ENCODE data around the gene CPN1. TPM values are rescaled to one million over a fixed set of nuclear protein-coding genes. Genes with fewer than 3 reads are reported as not detected.
"Not testable (repeated sequence)": the region's sequence is repeated elsewhere in the genome, so short reads cannot be mapped to it uniquely, and the experiment has no call there.

The CPN1 gene
- polyA plus RNA-seq (ENCODE audit: low read depth in 6 of 6) = not detected

DNA sequence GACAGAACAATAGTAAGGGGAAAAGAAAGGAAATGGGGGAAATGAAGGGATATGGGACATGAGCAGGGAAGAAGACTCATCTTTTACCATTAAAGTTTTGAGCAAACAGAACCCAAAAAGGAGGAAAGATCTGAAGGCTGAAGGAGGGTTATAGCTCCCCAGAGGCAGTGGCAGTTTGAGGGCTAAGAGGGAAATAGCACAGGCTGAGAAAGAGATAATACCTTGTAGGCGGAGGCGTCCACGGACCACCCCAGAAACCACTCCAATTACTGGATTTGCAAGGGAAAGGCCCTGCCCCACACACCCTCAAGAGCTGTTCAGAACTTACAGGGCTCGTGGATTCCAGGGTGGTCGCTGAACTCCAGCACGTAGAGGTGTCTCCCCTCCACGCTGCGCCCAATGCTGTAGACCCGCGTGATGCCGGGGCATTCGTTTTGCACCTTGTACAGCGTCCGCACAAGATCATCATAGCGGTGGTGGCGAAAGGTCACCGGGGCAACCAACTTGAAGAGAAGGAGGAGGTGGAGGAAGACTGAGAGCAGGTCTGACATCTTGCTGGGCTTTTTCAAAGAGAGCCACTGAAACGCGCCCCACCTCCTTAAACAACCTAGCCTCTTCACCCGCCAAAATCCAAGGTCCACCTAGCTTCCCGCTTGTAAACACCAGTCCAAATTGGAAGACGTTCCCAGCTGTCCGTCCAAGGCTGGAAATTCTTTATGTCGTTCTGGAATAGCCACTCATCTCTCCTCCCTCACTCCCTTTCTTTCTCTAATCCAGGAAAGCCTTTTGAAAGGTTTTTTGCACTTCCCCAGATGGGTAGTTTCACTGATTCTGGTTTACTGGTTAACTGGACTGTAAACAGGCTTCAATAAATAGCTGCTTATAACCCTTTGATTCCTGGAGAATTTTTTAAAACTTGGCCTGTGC is at the start of gene CPN1:
Gene CPN1, minus strand, starts transcription at position 795 of the 927 bp plus-strand sequence. Its CDS starts 244 bp downstream, at position 551.
- DNase-seq (no peak), ATAC-seq (ENCODE audit: low read depth in 2 of 2) (no peak)
- H3K4me3 Mint-ChIP-seq = peak within 1 kb of the TSS in 1 of 8 donors; percentile 76
- H3K36me3 Mint-ChIP-seq = no peaks in the 10 kb centered on the region
- no peak within 1 kb of the TSS for H3K27ac Mint-ChIP-seq
- H3K9me3 Mint-ChIP-seq = no peaks in the 10 kb centered on the region
- H3K4me1 Mint-ChIP-seq = no peaks in the 10 kb centered on the region
- H3K27me3 Mint-ChIP-seq = peaks cover 36 to 48% (median 48%) of the 10 kb centered on the region in 3 donors

DNA sequence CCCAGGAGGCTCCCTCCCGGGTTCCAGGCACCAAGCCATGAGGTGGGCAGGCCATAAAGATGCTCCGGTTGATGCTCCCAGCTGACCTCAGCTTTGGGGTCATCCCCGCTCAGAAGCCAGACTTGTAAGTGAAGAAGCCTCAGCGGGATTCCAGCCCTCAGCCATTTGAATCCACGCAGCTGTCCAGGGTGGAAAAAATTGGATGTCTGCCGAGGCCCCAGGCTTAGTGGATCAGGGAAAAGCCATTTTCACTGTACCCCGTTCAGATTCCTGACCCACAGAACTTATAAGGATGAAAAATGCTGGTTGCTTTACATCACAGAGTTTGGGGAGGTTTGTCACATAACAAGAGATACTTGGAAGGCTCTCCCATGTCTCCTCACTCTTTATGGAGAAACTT is 49.2 kb upstream of the CPN1 start:
- DNase-seq (no peak), ATAC-seq (ENCODE audit: low read depth in 2 of 2) (no peak)
- Mint-ChIP-seq H3K27me3 (peaks cover 18 to 57% (median 36%) of the 10 kb centered on the region in 3 donors), H3K36me3 (peaks cover 3 to 7% of the 10 kb centered on the region in 2 donors), H3K4me1 (no peaks in the 10 kb centered on the region), H3K9me3 (peaks cover 3 to 28% (median 20%) of the 10 kb centered on the region in 7 donors), H3K4me3 (no peak overlapping the region), H3K27ac (no peak overlapping the region)

DNA sequence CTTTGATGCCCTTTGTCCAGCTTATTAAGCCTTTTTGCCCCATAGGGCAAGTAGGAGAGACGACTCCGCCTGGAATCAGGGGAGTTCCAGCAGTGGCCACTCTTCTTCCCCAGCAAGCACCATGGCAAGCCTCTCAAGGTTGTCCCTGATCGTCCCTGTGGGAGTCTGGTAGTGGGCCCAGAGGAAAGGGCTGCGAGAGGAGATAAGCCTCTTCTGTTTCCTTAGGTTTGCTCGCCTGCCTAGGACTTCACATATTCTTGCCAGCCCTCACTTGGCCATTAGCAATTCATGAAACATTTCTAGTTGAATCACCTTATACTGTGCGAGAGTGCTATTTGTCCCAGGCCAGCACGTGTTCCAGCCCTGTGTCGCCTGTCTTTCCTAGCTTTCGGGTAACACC is 47.8 kb upstream of the CPN1 start:
- Mint-ChIP-seq H3K27me3 (peaks cover 23 to 52% (median 31%) of the 10 kb centered on the region in 3 donors), H3K9me3 (peaks cover 3 to 17% (median 9%) of the 10 kb centered on the region in 7 donors), H3K4me1 (no peaks in the 10 kb centered on the region), H3K27ac (no peak overlapping the region), H3K4me3 (no peak overlapping the region), H3K36me3 (peaks cover 3 to 7% of the 10 kb centered on the region in 2 donors)
- DNase-seq (no peak), ATAC-seq (ENCODE audit: low read depth in 2 of 2) (no peak)

DNA sequence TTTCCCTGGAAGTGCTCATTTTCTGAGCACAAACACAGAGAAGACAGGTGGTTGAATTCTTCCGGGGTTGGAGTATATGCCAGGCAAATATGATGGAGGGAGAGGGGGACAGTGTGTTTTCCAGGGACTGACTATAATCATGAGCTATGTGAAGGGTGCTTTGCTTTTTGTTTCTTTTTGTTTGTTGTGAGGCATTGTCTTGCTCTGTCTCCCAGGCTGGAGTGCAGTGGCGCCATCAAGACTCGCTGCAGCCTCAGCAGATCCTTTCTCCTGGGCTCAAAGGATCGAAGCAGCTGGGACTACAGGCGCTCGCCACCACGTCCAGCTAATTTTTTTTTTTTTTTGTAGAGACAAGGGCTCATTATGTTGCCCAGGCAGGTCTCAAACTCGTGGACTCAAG is 47.3 kb upstream of the CPN1 start:
- no peak overlapping the region for H3K4me3 Mint-ChIP-seq
- DNase-seq (no peak), ATAC-seq (ENCODE audit: low read depth in 2 of 2) (no peak)
- peaks cover 2 to 5% of the 10 kb centered on the region in 2 donors for H3K36me3 Mint-ChIP-seq
- H3K9me3 Mint-ChIP-seq = peaks cover 2 to 12% (median 5%) of the 10 kb centered on the region in 7 donors
- no peaks in the 10 kb centered on the region for H3K4me1 Mint-ChIP-seq
- peaks cover 22 to 55% (median 34%) of the 10 kb centered on the region in 3 donors for H3K27me3 Mint-ChIP-seq
- no peak overlapping the region for H3K27ac Mint-ChIP-seq

DNA sequence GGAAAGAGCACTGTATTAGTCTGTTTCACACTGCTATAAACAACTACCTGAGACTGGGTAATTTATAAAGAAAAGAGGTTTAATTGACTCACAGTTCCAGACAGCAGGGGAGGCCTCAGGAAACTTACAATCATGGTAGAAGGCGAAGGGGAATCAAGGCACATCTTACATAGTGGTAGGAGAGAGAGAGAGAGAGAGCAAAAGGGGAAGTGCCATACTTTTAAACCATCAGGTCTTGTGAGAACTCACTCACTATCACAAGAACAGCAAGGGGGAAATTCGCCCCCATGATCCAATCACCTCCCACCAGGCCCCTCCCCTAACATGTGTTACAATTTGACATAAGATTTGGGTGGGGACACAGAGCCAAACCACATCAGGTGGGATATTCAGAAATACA is 43.7 kb upstream of the CPN1 start:
- not testable (repeated sequence) for H3K9me3 Mint-ChIP-seq; ATAC-seq (ENCODE audit: low read depth in 2 of 2); H3K36me3 Mint-ChIP-seq; DNase-seq; H3K27ac Mint-ChIP-seq; H3K4me1 Mint-ChIP-seq
- Mint-ChIP-seq H3K27me3 (peaks cover 19 to 42% (median 31%) of the 10 kb centered on the region in 3 donors), H3K4me3 (peak overlapping the region in 1 of 8 donors; percentile 22)

DNA sequence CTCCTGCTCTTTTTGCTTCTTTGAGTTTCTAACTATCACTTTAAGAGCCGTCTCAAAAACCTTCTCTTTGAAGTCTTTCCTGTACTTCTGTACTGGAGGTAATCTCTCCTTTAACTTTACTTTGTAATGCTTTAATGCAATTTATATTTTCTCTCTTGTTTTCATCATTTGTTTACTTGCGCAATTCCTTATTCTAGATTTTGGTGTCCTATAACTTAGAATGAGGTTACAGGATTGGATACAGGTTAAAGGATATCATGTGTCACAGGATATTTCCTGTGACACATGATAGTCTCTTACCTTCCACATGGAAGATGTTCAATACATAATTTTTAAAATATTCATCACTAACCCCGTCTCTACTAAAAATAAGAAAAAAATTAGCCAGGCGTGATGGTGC is 42.4 kb upstream of the CPN1 start:
- ATAC-seq (ENCODE audit: low read depth in 2 of 2) (no peak), DNase-seq (no peak)
- peaks cover 0 to 4% (median 0%) of the 10 kb centered on the region in 7 donors for H3K9me3 Mint-ChIP-seq
- peaks cover 0 to 2% (median 0%) of the 10 kb centered on the region in 3 donors for H3K4me1 Mint-ChIP-seq
- peaks cover 18 to 40% (median 24%) of the 10 kb centered on the region in 3 donors for H3K27me3 Mint-ChIP-seq
- peaks cover 0 to under 1% of the 10 kb centered on the region in 2 donors for H3K36me3 Mint-ChIP-seq
- H3K27ac Mint-ChIP-seq = no peak overlapping the region
- no peak overlapping the region for H3K4me3 Mint-ChIP-seq

DNA sequence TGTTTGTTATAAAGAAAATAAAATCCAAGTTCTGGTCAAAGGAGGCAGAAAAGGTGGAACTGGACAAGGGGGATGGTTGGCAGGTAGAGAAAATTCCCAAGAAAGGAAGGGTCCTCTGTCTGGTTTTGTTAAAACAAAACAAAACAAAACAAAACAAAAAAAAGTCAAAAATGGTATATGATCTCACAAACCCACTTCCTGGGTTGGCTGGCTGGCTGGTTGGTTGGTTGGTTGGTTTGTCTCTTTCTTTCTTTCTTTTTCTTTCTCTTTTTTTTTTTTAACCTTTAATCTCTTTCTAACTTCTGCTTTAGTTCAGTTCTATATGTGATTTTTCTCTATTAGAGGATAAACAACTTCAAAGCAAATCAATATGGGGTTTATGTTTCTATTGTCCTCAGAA is 41.1 kb upstream of the CPN1 start:
- Mint-ChIP-seq H3K4me3 (no peak overlapping the region), H3K27ac (no peak overlapping the region), H3K9me3 (peaks cover 0 to 6% (median 0%) of the 10 kb centered on the region in 7 donors), H3K36me3 (peaks cover 0 to 4% of the 10 kb centered on the region in 2 donors), H3K4me1 (peaks cover 0 to 2% (median 0%) of the 10 kb centered on the region in 3 donors), H3K27me3 (peaks cover 11 to 33% (median 17%) of the 10 kb centered on the region in 3 donors)
- DNase-seq (no peak), ATAC-seq (ENCODE audit: low read depth in 2 of 2) (no peak)

DNA sequence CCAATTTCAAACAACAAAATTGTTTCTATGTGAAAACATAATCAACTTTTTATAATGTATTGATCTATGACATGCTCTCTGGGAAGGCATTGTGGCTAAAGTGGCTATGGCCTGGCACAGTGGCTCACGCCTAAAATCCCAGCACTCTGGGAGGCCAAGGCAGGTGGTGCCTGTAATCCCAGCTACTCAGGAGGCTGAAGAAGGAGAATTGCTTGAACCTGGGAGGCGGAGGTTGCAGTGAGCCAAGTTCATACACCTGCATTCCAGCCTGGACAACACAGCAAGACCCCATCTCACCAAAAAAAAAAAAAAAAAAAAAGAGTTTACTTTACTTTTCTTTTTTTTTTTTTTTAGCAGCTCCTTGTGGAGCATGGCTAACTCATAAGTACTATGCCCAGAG is 38.9 kb upstream of the CPN1 start:
- peaks cover 0 to 6% (median 0%) of the 10 kb centered on the region in 7 donors for H3K9me3 Mint-ChIP-seq
- no peak overlapping the region for H3K27ac Mint-ChIP-seq
- no peak for ATAC-seq (ENCODE audit: low read depth in 2 of 2)
- peaks cover 0 to 2% (median 0%) of the 10 kb centered on the region in 3 donors for H3K4me1 Mint-ChIP-seq
- no peak for DNase-seq
- H3K4me3 Mint-ChIP-seq = no peak overlapping the region
- H3K27me3 Mint-ChIP-seq = peaks cover 20 to 44% (median 28%) of the 10 kb centered on the region in 3 donors
- H3K36me3 Mint-ChIP-seq = peaks cover 0 to 4% of the 10 kb centered on the region in 2 donors

DNA sequence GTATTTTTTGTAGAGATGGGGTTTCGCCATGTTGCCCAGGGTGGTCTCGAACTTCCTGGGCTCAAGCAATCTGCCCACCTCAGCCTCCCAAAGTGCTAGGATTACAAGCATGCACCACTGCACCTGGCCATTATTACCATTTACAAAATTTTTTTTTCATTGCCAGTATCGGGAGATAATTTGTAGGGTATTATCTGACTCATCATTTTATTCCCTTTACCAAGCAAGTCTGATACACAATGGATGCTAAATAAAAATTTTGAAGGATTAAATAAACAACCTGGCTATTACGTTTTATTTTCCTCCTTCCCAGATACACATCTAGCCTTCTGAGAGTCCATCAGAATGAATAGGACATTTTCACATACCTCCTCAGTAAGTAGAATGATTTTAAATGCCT is 38.1 kb upstream of the CPN1 start:
- ATAC-seq (ENCODE audit: low read depth in 2 of 2) (no peak), DNase-seq (no peak)
- Mint-ChIP-seq H3K4me3 (no peak overlapping the region), H3K36me3 (peaks cover 0 to 4% of the 10 kb centered on the region in 2 donors), H3K27ac (no peak overlapping the region), H3K27me3 (peaks cover 23 to 50% (median 31%) of the 10 kb centered on the region in 3 donors), H3K9me3 (peaks cover 0 to 6% (median 0%) of the 10 kb centered on the region in 7 donors), H3K4me1 (peaks cover 0 to 2% (median 0%) of the 10 kb centered on the region in 3 donors)

DNA sequence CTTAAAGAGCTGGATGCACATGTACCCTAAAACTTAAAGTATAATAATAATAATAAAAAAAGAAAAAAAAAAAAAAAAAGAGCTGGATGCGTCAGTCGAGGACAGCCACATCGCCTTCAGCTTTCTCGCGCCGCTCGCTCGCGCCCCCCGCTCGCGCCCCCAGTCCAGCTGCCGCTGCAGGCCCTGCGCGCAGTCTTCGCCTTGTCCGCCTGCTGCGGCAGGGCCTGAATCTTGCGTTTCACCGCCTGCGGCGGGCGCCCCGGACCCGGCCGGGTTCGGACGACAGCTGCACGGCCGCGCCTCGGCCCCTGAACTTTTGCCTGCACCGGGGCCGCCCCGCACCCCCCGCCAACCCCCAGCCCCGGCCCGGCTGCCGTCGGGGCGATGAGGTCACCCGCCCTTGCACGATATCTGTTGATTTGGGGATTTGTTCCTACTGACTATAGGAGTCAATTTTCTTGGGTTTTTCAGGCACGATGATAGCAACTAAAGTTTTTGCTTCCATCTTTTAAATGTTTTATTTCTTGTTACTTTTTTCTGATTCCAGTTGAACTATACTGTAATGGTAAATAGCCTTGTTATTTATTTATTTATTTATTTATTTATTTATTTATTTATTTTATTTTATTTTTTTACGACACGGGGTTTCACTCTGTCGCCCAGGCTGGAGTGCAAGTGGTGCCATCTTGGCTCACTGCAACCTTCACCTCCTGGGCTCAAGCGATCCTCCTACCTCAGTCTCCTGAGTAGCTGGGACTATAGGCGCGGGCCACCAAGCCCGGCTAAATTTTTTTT is 33.5 kb upstream of the CPN1 start:
- H3K4me1 Mint-ChIP-seq = peaks cover 0 to 2% (median 0%) of the 10 kb centered on the region in 3 donors
- H3K4me3 Mint-ChIP-seq = no peak overlapping the region
- no peak overlapping the region for H3K27ac Mint-ChIP-seq
- H3K27me3 Mint-ChIP-seq = peaks cover 29 to 48% (median 45%) of the 10 kb centered on the region in 3 donors
- peaks cover 0 to 6% (median 0%) of the 10 kb centered on the region in 7 donors for H3K9me3 Mint-ChIP-seq
- peaks cover 0 to 4% of the 10 kb centered on the region in 2 donors for H3K36me3 Mint-ChIP-seq
- no peak for ATAC-seq (ENCODE audit: low read depth in 2 of 2)
- no peak for DNase-seq

DNA sequence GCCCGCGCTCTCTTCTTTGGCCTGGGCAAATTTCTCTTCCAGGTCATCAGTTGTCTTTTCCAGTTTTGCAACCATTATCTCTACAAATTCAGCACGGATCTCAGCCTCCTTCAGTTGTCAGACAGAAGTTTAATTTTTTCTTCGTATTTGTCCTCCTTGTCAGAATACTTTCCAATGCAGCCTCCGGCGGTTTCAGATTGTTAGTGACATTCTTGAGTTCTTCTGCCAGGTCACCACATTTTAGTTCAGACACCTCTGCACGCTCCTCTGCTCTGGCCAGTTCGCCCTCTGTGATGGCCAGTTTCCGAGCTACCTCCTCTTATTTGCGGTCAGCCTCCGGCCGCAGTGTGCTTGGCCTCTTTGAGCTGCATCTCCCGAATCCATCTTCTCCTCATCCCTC is 32.8 kb upstream of the CPN1 start:
- ATAC-seq (ENCODE audit: low read depth in 2 of 2) = no peak
- H3K4me1 Mint-ChIP-seq = peaks cover 0 to 2% (median 0%) of the 10 kb centered on the region in 3 donors
- peaks cover 0 to 6% (median 0%) of the 10 kb centered on the region in 7 donors for H3K9me3 Mint-ChIP-seq
- H3K27ac Mint-ChIP-seq = no peak overlapping the region
- peaks cover 29 to 48% (median 45%) of the 10 kb centered on the region in 3 donors for H3K27me3 Mint-ChIP-seq
- H3K36me3 Mint-ChIP-seq = peaks cover 0 to 4% of the 10 kb centered on the region in 2 donors
- H3K4me3 Mint-ChIP-seq = peak overlapping the region in 1 of 8 donors; percentile 69
- DNase-seq = no peak

DNA sequence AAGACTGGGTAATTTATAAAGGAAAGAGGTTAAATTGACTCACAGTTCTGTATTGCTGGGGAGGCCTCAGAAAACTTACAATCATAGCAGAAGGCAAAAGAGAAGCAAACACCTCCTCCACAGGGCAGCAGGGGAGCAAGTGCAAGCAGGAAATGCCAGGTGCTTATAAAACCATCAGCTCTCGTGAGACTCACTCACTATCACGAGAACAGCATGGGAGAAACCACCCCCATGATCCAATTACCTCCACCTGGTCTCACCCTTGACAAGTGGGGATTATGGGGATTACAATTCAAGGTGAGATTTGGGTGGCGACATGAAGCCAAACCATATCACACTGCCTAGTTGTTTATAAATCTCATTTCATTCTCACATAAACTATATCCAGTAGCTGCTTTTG is 28.0 kb upstream of the CPN1 start:
- Mint-ChIP-seq H3K4me3 (no peak overlapping the region), H3K27ac (no peak overlapping the region), H3K9me3 (peaks cover 0 to 6% (median 2%) of the 10 kb centered on the region in 7 donors), H3K4me1 (peaks cover 0 to 2% (median 0%) of the 10 kb centered on the region in 3 donors), H3K27me3 (peaks cover 10 to 48% (median 28%) of the 10 kb centered on the region in 3 donors), H3K36me3 (peaks cover 0 to under 1% of the 10 kb centered on the region in 2 donors)
- ATAC-seq (ENCODE audit: low read depth in 2 of 2) (no peak), DNase-seq (no peak)

DNA sequence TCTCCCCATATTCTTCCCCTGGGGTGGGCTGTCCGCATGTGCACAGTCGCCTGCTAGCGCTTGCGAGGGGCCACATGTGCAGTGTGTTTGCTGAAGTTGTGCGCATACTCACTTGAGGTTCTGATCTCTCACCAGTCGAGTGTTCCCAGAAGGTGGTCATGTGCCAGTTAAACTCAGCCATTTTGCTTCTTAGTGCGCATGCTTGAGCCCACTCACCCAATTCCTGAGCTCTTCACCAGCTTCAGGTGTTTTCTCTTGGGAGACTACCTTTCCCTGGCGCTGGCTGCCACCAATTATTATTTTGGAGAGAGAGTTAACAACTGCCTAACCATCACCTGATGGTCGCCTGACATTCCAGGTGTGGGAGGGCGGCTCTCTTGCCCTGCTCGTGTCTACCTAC is 25.2 kb upstream of the CPN1 start:
- DNase-seq (no peak), ATAC-seq (ENCODE audit: low read depth in 2 of 2) (no peak)
- Mint-ChIP-seq H3K36me3 (peaks cover 6 to 8% of the 10 kb centered on the region in 2 donors), H3K9me3 (peaks cover 2 to 18% (median 10%) of the 10 kb centered on the region in 7 donors), H3K4me3 (no peak overlapping the region), H3K27ac (no peak overlapping the region), H3K4me1 (no peaks in the 10 kb centered on the region), H3K27me3 (peaks cover 14 to 47% (median 31%) of the 10 kb centered on the region in 3 donors)

Data from naive B cell (primary cell).